ENCODE results near the gene SLC13A5. TPM values are rescaled to one million over a fixed set of nuclear protein-coding genes. Genes with fewer than 3 reads are reported as not detected.

The SLC13A5 gene
- total RNA-seq, 6 donors from 2014 or later, result 0.09 to 0.27 TPM; not detected in 4

GRCh38 chr17:6676802-6677157 lies 36.4 kb downstream of the SLC13A5 start:
- DNase-seq (no peak), ATAC-seq (ENCODE audit: low FRiP score in 2 of 2) (no peak)
- 68% methylated on average over 6 of the region's 6 CpGs; no CpG with 5 or more reads in 1 of the 2 donors for WGBS, 2 donors

DNA sequence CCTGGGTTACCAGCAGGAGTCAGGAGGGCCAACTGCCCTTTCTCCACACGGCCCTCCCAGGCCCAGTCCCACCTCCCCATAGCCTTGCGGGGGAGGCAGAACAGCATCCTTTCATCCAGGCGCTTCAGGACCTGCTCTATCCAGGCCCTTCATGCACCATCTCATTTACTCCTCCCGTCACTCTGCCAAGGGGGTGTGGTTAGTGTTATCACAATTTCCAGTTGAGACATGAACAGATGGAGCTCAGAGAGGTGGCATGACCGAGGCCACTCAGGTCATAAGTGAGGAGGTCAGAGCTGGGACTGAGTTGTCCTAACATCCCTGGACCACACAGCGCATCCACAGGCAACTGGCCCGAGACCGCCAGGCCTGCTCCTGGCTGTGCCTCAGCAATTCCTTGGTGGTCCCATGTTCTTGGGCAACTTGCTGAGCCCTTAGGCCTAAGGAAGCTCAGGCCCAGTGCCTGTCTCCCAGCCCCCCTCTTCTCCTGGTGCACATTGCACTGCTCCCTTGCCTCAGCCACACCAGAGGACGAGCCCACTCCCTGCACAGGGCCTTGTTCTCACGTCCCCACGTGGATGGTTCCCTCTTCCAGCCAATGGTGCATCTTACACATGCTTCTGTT lies 37.9 kb downstream of the SLC13A5 start:
- H3K4me3 ChIP-seq, result no peak overlapping the region
- WGBS, 2 donors, result 75% methylated on average over 11 of the region's 11 CpGs
- no peaks in the 10 kb centered on the region for H3K4me1 ChIP-seq
- no peak for DNase-seq
- no peaks in the 10 kb centered on the region for H3K36me3 ChIP-seq
- ATAC-seq (ENCODE audit: low FRiP score in 2 of 2), result no peak
- no peaks in the 10 kb centered on the region for H3K27me3 ChIP-seq
- H3K27ac ChIP-seq, result no peak overlapping the region
- H3K9me3 ChIP-seq, result no peaks in the 10 kb centered on the region
- TF ChIP-seq POLR2A (IDR thresholded peaks at IDR 0.05) (no peak), POLR2AphosphoS5 (IDR thresholded peaks at IDR 0.05) (no peak), EP300 (IDR thresholded peaks at IDR 0.05) (no peak), CTCF (IDR thresholded peaks at IDR 0.05) (no peak)

More at GRCh38 chr17:6676802-6677157, 36.4 kb downstream of the SLC13A5 start:
- H3K27me3 ChIP-seq, result no peaks in the 10 kb centered on the region
- no peak overlapping the region for H3K4me3 ChIP-seq
- H3K9me3 ChIP-seq, result no peaks in the 10 kb centered on the region
- H3K27ac ChIP-seq, result no peak overlapping the region
- no peak for TF ChIP-seq POLR2A (IDR thresholded peaks at IDR 0.05)
- no peak for TF ChIP-seq CTCF (IDR thresholded peaks at IDR 0.05)
- TF ChIP-seq POLR2AphosphoS5 (IDR thresholded peaks at IDR 0.05), result no peak
- no peak for TF ChIP-seq EP300 (IDR thresholded peaks at IDR 0.05)
- no peaks in the 10 kb centered on the region for H3K4me1 ChIP-seq
- no peaks in the 10 kb centered on the region for H3K36me3 ChIP-seq

GRCh38 chr17:6674586-6674985 lies 38.6 kb downstream of the SLC13A5 start:
- Histone ChIP-seq H3K4me1 (no peaks in the 10 kb centered on the region), H3K9me3 (no peaks in the 10 kb centered on the region), H3K36me3 (no peaks in the 10 kb centered on the region), H3K27me3 (no peaks in the 10 kb centered on the region), H3K4me3 (no peak overlapping the region), H3K27ac (no peak overlapping the region)
- WGBS, 2 donors, result 92 to 94% methylated on average over 11 to 13 of the region's 13 CpGs
- ATAC-seq (ENCODE audit: low FRiP score in 2 of 2) (no peak), DNase-seq (peak in 1 of 2 donors; percentile 61)
- TF ChIP-seq CTCF (IDR thresholded peaks at IDR 0.05) (no peak), POLR2A (IDR thresholded peaks at IDR 0.05) (no peak), EP300 (IDR thresholded peaks at IDR 0.05) (no peak), POLR2AphosphoS5 (IDR thresholded peaks at IDR 0.05) (no peak)

- no peak for ATAC-seq (ENCODE audit: low FRiP score in 2 of 2)
- Histone ChIP-seq H3K4me1 (no peaks in the 10 kb centered on the region), H3K27ac (no peak overlapping the region), H3K36me3 (no peaks in the 10 kb centered on the region), H3K9me3 (no peaks in the 10 kb centered on the region), H3K4me3 (no peak overlapping the region), H3K27me3 (no peaks in the 10 kb centered on the region)
- TF ChIP-seq CTCF (IDR thresholded peaks at IDR 0.05) (no peak), POLR2AphosphoS5 (IDR thresholded peaks at IDR 0.05) (no peak), EP300 (IDR thresholded peaks at IDR 0.05) (no peak), POLR2A (IDR thresholded peaks at IDR 0.05) (no peak)
- WGBS, 2 donors, result 86 to 88% methylated on average over 6 to 7 of the region's 7 CpGs
- no peak for DNase-seq
These were observed 41.7 kb downstream of the SLC13A5 start for GRCh38 chr17:6671431-6671830.

DNA sequence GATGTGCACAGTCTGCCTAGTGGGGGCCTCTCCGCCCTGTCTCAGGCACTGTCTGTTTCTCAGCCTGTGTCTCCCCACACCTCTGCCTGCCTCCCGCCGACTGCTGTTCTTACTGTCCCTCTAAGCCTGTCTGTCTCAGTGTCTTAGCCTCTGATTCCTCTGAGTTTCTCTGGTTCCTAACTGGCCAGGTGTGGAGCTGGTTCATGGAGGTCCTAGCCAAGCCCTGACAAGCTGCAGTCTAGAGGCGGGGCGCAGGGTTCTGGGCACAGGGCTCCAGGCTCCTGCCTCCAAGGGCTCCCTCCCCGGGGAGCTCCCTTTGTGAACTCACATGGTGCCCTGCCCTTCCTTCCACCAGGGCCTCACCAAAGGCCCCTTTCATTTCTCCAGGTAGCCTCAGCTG lies 42.2 kb downstream of the SLC13A5 start:
- TF ChIP-seq EP300 (IDR thresholded peaks at IDR 0.05), result no peak
- TF ChIP-seq POLR2AphosphoS5 (IDR thresholded peaks at IDR 0.05), result no peak
- no peak for TF ChIP-seq CTCF (IDR thresholded peaks at IDR 0.05)
- TF ChIP-seq POLR2A (IDR thresholded peaks at IDR 0.05), result no peak
- H3K36me3 ChIP-seq, result no peaks in the 10 kb centered on the region
- WGBS, 2 donors, result 83 to 92% methylated on average over 6 of the region's 6 CpGs

More for the DNA sequence above, 42.2 kb downstream of the SLC13A5 start:
- no peak for ATAC-seq (ENCODE audit: low FRiP score in 2 of 2)
- H3K4me3 ChIP-seq, result no peak overlapping the region
- no peak overlapping the region for H3K27ac ChIP-seq
- no peaks in the 10 kb centered on the region for H3K9me3 ChIP-seq
- no peaks in the 10 kb centered on the region for H3K27me3 ChIP-seq
- DNase-seq, result peak in 1 of 2 donors; percentile 35
- no peaks in the 10 kb centered on the region for H3K4me1 ChIP-seq
